ENCODE results near the gene MACROD2. TPM values are rescaled to one million over a fixed set of nuclear protein-coding genes. Genes with fewer than 3 reads are reported as not detected.

MACROD2 gene
- total and polyA plus RNA-seq, 4 donors, result 0.66 to 10.5 (median 3.3) TPM

GRCh38 chr20:15823718-15824117 lies 1828.4 kb downstream of the MACROD2 start:
- H3K36me3 ChIP-seq (ENCODE audit: control insufficient read depth in 4 of 4, insufficient read depth in 3 of 4, low read depth in 1 of 4, low read length in 3 of 4), result no peaks in the 10 kb centered on the region
- 88% methylated on average over 2 of the region's 2 CpGs for WGBS
- no peaks in the 10 kb centered on the region for H3K9me3 ChIP-seq (ENCODE audit: control insufficient read depth in 4 of 4, low read length in 3 of 4)
- H3K4me1 ChIP-seq (ENCODE audit: control insufficient read depth in 4 of 4, insufficient read depth in 4 of 4, low read length in 3 of 4), result peaks cover 0 to 2% (median under 1%) of the 10 kb centered on the region in 4 donors
- no peak for DNase-seq (ENCODE audit: low spot score)
- no peak overlapping the region for H3K27ac ChIP-seq (ENCODE audit: low read depth in 1 of 2, low read length in 2 of 2)
- no peak overlapping the region for H3K9ac ChIP-seq (ENCODE audit: low read depth in 1 of 2, low read length in 2 of 2)
- no peaks in the 10 kb centered on the region for H3K27me3 ChIP-seq (ENCODE audit: control insufficient read depth in 4 of 4, insufficient read depth in 4 of 4, low read length in 3 of 4)
- no peak for TF ChIP-seq JUND (IDR thresholded peaks at IDR 0.05)
- no peak for TF ChIP-seq HNF4A (conservative IDR thresholded peaks at IDR 0.05)
- TF ChIP-seq HNF4G (IDR thresholded peaks at IDR 0.05), result no peak
- TF ChIP-seq REST (IDR thresholded peaks at IDR 0.05), result no peak
- TF ChIP-seq NR2F2 (IDR thresholded peaks at IDR 0.05), result no peak
- TF ChIP-seq ATF3 (IDR thresholded peaks at IDR 0.05), result no peak
- TF ChIP-seq EGR1 (IDR thresholded peaks at IDR 0.05; ENCODE audit: low read depth in 2 of 2), result no peak
- TF ChIP-seq, protein P1, sequence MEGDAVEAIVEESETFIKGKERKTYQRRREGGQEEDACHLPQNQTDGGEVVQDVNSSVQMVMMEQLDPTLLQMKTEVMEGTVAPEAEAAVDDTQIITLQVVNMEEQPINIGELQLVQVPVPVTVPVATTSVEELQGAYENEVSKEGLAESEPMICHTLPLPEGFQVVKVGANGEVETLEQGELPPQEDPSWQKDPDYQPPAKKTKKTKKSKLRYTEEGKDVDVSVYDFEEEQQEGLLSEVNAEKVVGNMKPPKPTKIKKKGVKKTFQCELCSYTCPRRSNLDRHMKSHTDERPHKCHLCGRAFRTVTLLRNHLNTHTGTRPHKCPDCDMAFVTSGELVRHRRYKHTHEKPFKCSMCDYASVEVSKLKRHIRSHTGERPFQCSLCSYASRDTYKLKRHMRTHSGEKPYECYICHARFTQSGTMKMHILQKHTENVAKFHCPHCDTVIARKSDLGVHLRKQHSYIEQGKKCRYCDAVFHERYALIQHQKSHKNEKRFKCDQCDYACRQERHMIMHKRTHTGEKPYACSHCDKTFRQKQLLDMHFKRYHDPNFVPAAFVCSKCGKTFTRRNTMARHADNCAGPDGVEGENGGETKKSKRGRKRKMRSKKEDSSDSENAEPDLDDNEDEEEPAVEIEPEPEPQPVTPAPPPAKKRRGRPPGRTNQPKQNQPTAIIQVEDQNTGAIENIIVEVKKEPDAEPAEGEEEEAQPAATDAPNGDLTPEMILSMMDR (IDR thresholded peaks at IDR 0.05; ENCODE audit: low read depth, low read length, missing input control), result no peak
- no peak for TF ChIP-seq TAF1 (conservative IDR thresholded peaks at IDR 0.05)
- TF ChIP-seq FOXA2 (IDR thresholded peaks at IDR 0.05), result no peak
- no peak for TF ChIP-seq RXRA (IDR thresholded peaks at IDR 0.05)
- no peak for TF ChIP-seq MAX (IDR thresholded peaks at IDR 0.05)
- no peak for TF ChIP-seq RAD21 (IDR thresholded peaks at IDR 0.05)
- TF ChIP-seq FOXA1 (IDR thresholded peaks at IDR 0.05), result no peak
- no peak for TF ChIP-seq YY1 (IDR thresholded peaks at IDR 0.05)
- H3K4me3 ChIP-seq (ENCODE audit: low read depth in 1 of 3, low read length in 3 of 3), result no peak overlapping the region

GRCh38 chr20:15827628-15828027 lies 1832.3 kb downstream of the MACROD2 start:
- Histone ChIP-seq H3K4me1 (ENCODE audit: control insufficient read depth in 4 of 4, insufficient read depth in 4 of 4, low read length in 3 of 4) (no peaks in the 10 kb centered on the region), H3K4me3 (ENCODE audit: low read depth in 1 of 3, low read length in 3 of 3) (no peak overlapping the region), H3K9ac (ENCODE audit: low read depth in 1 of 2, low read length in 2 of 2) (no peak overlapping the region), H3K27me3 (ENCODE audit: control insufficient read depth in 4 of 4, insufficient read depth in 4 of 4, low read length in 3 of 4) (no peaks in the 10 kb centered on the region), H3K27ac (ENCODE audit: low read depth in 1 of 2, low read length in 2 of 2) (no peak overlapping the region), H3K36me3 (ENCODE audit: control insufficient read depth in 4 of 4, insufficient read depth in 3 of 4, low read depth in 1 of 4, low read length in 3 of 4) (no peaks in the 10 kb centered on the region), H3K9me3 (ENCODE audit: control insufficient read depth in 4 of 4, low read length in 3 of 4) (no peaks in the 10 kb centered on the region)
- no peak for DNase-seq (ENCODE audit: low spot score)
- TF ChIP-seq SP1 (IDR thresholded peaks at IDR 0.05) (no peak), RXRA (IDR thresholded peaks at IDR 0.05) (no peak), REST (IDR thresholded peaks at IDR 0.05) (no peak), ZBTB33 (IDR thresholded peaks at IDR 0.05) (no peak), ATF3 (IDR thresholded peaks at IDR 0.05) (no peak), GABPA (IDR thresholded peaks at IDR 0.05 in 1 of 2, conservative IDR thresholded peaks at IDR 0.05 in 1 of 2) (no peak), FOXA2 (IDR thresholded peaks at IDR 0.05) (no peak), RAD21 (IDR thresholded peaks at IDR 0.05) (no peak), EGR1 (IDR thresholded peaks at IDR 0.05; ENCODE audit: low read depth in 2 of 2) (no peak), NR2F2 (IDR thresholded peaks at IDR 0.05) (no peak), FOXA1 (IDR thresholded peaks at IDR 0.05) (no peak), HNF4A (conservative IDR thresholded peaks at IDR 0.05) (no peak), MAX (IDR thresholded peaks at IDR 0.05) (no peak)

Measured in liver (tissue), 9 donors.